Middle frontal gyrus (tissue), 1 donor: Measurements from ENCODE around the gene ACTG1.

ENCODE experiments used
- DNase-seq: peaks from one replicate; pipeline ENCODE4 v3.0.0-alpha.2; 2015; ENCODE audit warnings: low spot score; ENCODE audit errors: extremely low spot score

ACTG1 gene

DNA sequence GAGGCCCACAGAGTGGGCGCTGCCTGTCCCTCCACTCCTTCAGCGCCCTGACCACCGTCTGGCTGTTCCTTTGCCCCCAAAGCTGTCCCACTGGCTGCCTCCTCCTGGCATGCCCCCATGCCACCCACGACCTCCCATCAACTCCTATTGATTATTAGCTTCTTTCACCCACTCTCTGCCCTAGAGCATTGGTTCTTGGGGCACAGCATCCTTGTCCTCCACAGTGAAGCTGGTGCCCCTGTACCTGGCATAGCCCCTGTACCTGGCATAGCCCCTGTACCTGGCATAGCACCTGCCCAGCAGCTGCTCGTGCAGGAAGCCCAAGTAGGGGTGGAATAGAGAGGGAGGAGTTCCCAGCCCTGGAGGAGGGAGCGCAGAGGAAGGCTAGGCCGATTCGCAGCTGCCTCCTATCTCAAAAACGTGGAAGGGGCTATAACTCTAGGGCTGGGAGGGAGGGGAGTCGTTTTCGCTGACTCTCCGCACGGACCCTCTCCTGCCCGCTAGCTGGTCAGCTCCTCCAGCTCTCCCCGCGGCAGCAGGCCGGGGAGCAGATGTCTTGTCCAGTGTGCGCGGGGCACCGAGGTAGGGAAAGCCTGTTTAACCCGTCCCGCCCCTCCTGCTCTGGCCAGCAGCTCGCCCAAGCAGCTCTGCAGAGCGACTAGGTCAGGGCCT is 5.7 kb upstream of the ACTG1 start:
- no peak for DNase-seq

DNA sequence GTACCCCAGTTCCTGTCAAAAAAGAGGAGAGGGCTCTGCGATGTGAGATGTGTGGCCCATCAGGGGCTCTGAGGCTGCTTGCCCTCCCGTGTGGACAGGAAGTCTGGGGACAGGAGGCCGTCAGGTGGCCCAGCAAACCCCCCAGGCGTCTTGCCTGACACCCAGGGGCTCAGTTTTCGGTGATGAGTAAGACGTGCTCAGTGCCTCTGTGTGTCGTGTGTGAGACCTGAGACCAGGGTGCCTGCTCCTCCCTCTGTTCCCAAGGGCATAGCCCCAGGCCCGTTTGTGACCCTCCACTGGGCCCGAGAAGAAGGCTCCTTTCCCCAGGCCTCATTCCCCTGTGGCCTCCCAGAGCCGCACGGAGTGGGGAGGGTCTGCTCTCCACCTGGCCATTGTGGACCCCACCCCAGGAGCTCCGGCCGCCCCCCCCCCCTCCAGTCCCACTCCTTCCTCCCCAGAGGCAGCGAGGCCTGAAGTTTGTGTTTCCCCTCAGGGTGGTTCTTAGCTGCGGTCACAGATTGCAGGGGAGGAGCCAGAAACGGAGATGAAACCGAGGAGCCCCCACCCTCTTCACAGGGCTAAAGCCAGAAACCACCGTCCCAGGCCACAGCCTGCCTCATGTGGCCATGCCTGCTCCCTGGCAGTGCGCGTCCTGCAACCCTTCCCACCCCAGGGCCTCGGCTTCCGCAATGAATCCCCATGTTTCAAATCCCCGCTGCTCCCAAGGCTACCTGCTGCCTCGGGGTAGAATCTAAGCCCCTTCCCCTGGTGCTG is 4.9 kb upstream of the ACTG1 start:
- DNase-seq: no peak

DNA sequence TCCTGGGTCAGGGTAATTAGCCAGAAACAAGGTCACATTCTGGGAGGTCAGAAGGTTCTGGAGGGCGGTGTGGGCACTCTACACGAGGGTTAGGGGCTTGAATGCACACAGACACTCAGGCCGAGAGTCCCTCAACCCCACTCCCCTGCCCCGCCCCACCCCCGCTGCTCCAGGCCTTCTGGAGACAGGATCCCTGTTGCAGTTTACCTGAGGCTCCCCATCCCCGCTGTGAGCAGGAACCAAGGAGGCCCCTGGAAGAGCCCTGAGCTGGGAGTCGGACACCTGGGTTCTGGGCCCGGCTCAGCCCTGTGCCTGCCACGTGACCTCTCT is 4.4 kb upstream of the ACTG1 start:
- DNase-seq: no peak

DNA sequence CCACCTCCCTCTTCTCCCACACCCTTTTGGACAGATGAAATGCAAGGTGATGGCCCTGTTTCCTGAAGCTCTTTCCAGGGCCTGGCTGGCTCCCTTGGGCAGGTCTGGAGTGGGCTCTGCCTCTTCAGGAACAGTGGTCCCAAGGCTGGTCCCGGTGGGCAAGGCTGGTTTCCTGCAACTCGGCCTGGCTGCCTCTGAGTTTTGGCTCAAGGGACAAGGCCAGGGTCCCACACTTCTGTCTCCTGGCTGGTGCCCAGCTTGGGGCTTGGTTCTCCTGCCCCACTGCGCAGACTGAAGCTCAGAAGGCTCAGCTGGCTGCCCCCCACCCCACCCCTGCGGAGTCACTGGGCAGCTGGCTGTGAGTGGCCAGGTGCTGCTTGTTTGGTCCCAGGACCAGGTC is 3.8 kb upstream of the ACTG1 start:
- DNase-seq: no peak

DNA sequence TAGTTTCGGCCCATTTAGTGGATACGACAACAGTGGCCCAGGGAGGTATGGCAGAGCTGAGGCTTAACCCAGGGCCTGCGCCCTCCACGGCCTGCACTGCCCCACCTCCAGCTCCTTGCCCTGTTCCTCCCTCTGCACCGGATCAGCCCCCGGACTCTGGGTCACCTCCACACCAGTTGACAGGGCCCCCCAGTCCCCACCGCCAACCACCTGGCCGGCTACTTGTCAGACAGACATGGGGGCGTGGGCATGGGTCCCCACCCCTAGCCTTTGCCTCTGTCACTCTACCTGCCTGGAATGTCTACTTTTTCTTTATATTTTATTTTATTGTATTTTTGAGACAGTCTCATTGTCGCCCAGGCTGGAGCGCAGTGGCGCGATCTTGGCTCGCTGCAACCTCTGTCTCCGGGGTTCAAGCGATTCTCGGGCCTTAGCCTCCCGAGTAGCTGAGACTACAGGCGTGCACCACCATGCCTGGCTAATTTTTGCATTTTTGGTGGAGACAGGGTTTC is 3.0 kb upstream of the ACTG1 start:
- DNase-seq: no peak

DNA sequence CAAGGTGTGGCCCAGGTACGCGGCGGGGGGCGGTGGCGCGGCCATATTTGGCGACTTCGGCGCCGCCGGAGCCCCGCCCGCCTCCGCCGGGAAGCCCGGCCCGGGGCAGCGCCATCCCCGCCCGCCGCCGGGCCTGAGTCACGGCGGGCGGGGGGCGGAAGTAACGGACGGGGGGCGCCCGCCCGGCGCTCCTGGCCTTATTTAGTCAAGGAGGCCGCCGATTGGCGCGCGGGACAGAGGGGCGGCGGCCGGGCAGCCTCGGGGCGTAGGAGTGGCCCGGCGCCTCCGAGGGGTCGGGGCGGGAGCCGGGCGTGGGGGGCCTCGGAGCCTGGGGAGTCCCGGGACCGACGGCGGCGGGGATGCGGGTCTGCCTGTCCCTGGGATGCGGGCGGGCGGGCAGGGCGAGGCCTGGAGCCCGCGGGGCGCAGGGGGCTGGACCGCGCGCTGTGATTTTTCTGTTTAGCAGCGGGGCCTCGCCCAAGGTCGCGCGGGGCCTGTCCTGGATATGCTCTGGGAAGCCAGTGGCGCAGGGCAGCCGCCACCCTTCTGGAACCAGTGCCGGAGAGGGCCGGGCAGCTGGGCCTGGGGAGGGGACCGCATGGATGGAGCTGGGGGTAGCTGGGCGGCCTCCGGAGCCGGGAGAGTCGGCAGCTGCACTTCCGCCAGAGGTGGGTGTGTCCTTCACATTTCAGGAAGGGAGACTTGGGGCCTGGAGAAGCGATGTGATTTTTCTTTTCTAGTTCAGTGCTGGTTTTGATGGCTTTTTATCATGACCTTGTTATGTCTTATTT is 2.3 kb upstream of the ACTG1 start:
- no peak for DNase-seq

DNA sequence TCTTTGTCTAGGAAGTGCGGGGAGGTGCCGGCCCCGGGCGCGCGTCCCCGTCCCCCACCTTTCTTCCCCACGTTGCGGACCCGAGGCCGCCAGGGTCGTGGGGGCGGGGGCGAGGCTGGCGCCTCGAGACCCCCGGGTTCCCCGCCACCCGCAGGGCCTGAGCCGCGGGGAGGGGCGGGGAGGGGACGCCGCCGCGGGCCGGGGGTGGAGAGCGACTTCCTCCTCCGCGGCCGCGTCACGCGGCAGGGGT is 1.8 kb upstream of the ACTG1 start:
- DNase-seq: no peak

DNA sequence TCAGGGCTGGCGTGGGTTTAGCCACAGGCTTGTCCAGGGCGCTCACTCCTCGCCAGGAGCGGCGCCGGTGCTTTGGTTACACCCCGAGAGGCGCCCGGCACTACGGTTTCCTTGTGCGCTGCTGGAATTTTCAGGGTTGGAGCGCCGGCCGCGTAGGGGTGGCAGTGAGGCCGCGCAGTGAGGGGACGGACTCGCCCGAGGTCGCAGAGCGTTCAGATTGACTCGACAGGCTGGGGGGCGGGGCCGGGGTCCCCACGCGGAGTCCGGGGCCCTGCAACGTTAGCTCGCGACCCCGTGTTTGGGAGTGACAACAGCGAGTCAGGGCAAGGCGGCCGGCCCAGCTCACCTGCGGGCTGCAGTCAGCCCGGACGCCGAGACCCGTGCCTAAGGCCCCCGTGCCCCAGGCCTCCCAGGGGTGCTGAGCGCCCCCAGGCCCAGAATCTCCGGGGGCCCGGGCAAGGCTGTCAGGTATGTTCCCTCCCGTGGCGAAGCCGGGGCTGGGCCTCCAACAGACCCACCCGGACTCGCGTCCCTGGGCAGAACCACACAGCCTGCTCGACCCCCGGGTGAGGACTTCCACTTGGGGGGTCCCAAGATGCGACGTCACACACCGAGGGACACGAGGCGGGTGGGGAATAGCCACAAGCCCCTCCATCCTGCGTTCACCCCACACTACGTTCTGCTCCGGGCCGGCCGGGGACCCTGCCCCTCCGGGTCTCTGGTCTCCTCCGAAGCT is 1.3 kb upstream of the ACTG1 start:
- no peak for DNase-seq

DNA sequence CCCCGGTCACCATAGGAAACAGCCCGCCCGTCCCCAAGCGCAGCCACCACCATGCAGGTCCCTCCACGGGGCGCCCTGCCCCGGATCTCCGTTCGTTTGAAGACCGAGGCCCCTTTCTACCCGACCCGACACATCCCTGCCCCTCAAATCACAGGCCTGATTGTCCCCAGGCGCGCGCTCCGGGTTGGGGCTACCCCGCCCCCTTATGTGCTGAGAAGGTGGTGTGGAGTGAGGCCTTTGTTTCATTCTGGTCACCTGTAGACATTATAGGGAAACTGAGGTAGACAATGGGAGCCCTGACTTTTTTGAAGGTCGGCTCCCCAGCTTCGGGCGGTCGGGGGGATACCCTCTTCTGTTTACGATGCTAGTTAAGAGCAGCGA is 763 bp upstream of the ACTG1 start:
- DNase-seq: peak; percentile 23

DNA sequence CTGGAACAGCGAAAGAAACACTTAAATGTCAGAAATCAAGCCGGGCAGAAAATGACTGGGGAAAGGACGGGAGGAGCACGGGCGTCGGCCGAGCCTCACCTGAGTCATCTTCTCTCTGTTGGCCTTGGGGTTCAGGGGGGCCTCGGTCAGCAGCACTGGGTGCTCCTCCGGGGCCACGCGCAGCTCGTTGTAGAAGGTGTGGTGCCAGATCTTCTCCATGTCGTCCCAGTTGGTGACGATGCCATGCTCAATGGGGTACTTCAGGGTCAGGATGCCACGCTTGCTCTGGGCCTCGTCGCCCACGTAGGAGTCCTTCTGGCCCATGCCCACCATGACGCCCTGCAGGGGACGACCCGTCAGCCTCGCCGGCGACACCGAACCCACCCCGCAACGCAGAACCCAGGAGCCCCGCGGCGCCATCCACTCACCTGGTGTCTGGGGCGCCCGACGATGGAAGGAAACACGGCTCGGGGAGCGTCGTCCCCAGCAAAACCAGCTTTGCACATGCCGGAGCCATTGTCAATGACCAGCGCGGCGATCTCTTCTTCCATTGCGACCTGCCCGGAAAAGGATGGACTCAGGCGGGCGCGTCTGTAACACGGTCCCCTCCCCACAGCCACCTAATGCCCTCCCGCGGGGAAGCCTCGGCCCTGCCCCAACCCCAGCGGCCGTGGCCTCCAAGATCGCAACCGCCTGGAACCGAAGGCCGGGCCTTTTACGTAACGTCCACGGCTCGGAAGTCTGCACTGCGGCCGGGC is 616 bp downstream of the ACTG1 start:
- DNase-seq: no peak

DNA sequence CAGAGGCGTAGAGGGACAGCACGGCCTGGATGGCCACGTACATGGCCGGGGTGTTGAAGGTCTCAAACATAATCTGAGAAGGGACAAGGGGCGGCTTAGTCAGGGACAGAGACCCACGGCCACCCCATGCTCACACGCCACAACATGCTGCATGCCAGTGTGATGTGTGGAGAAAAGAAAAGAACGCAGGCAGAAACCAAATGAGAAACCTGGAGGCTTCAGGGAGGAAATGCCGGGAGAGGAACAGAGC is 1.1 kb downstream of the ACTG1 start:
- DNase-seq: no peak

DNA sequence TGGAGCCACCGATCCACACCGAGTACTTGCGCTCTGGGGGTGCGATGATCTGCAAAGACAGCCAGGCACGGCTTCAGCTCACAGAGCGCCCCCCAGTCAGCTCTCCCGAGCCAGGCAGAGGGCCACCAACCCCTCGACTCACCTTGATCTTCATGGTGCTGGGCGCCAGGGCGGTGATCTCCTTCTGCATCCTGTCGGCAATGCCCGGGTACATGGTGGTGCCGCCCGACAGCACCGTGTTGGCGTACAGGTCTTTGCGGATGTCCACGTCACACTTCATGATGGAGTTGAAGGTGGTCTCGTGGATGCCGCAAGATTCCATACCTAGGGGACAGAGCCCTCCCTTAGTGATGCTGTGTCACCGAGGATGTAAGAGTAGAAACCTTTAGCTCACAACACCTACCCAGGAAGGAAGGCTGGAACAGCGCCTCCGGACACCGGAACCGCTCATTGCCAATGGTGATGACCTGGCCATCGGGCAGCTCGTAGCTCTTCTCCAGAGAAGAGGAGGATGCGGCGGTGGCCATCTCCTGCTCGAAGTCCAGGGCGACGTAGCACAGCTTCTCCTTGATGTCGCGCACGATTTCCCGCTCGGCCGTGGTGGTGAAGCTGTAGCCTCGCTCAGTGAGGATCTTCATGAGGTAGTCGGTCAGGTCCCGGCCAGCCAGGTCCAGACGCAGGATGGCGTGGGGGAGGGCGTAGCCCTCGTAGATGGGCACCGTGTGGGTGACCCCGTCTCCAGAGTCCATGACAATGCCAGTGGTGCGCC is 1.6 kb downstream of the ACTG1 start:
- DNase-seq: no peak

DNA sequence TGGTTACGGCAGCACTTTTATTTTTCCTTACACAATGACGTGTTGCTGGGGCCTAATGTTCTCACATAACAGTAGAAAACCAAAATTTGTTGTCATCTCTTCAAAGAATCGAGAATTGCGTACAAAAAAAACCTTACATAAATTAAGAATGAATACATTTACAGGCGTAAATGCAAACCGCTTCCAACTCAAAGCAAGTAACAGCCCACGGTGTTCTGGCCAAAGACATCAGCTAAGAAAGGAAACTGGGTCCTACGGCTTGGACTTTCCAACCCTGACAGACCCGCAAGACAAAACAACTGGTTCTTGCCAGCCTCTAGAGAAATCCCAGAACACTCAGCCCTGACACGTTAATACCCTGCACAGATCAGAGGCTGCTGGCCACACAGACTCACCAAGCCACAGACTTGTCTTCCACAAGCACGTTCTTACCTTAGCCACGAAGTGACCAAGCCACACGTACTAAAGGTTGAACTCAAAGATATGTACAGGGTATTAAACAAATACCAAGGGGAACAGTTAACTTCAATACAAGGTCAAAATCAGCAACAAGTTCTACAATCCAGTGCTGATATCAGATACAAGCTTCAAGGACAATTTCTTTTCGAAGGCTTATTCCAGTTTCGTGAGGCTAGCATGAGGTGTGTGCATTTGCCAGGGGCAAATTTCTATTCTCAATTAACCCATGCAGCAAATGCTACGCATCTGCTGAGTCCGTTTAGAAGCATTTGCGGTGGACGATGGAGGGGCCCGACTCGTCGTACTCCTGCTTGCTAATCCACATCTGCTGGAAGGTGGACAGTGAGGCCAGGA is 2.4 kb downstream of the ACTG1 start:
- no peak for DNase-seq

DNA sequence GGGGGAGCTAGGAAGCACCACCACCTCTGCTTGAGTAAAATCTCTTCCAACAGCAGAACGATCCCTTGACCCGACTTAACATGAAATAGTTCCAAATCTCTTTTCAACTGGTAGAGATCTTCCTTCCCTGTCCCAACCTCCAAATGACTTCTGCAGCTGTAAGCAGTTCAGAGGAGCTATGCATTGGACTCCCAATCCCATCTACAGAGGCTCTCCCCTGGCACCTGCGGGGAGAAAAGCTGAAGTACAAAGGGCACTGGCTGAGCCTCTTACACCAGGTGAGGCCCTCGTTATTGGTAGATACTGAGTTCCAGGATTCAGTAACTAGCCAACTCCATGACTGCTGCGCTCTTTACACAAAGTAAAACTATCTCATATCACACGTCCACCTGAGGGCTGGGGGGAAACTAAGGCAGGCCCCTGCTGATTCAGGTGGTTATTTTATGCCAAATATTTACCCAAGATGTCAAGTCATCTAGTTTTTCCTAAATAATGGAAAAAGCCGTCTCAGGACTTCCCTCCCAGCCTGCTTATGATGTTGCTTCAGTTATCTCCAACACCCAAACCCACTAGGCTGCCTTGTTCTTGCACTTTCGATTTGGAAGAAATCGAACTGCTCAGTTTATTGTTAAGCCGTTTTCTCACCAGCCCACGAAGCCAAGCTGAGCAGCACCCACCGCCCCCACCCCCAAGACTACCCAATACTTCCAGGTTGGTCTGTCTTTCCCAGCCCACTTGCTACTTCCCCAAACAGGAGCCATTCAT is 3.2 kb downstream of the ACTG1 start:
- no peak for DNase-seq

DNA sequence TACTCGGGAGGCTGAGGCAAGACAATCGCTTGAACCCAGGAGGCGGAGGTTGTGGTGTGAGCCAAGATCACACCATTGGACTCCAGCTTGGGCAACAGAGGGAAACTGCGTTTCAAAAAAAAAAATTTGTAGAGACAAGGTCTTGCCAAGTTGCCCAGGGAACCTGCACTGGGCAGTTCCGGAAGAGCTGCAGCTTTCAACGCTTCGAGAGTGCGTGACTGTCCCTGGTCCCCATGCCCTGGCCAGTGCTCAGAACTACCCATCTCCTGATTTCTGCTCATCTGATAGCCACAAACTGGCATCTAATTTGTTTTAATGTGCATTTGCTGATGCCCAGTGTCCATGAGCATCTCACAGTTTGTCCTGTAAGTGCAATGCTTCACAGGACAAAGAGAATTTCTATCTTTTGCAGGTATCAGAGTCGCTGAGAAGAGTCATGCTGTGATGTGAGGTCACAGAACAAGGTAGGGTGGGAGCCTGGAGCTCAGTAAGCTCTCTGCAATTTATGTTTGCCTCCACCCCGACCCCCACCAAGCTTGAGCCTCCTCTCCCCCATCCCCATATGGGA is 3.9 kb downstream of the ACTG1 start:
- DNase-seq: no peak

DNA sequence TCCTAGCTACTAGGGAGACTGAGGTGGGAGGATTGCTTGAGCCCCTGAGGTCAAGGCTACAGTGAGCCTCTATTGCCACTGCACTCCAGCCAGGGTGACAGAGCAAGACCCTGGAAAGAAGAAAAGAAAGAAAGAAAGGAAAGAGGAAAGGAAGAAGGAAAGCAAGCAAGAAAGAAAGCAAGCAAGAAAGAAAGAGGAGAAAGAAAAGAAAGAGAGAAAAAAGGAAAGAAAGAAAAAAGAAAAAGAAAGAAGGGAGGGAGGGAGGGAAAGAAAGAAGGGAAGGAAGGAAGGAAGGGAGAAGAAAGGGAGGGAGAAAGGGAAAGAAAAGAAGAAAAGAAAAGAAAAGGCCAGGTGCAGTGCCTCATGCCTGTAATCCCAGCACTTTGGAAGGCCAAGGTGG is 9.0 kb downstream of the ACTG1 start:
- no peak for DNase-seq

DNA sequence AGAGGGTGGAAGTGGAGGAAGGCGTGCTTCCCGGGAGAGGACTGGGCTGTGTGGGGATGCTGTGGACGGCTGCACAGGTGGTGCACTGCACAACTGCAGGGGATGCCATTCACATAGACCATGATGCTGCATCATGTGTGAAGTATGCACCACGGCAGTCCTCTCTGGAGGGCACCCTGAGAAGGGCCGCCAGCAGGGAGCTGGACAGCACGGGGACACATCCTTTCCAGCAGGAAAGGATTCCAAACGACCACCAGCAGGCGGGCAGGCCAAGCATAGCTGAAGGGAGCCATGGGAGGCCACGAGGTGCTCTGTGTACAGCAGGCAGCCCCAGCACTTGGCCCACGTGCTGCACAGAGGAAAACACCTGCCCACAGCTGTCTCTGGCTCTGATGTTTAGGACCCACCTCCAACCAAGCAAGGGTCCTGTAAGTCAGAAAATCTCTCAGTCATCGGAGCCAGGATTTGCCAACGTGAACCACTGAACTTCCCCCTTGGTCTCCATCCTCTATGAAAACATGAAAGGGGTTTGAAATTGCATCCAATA is 10.1 kb downstream of the ACTG1 start:
- no peak for DNase-seq

DNA sequence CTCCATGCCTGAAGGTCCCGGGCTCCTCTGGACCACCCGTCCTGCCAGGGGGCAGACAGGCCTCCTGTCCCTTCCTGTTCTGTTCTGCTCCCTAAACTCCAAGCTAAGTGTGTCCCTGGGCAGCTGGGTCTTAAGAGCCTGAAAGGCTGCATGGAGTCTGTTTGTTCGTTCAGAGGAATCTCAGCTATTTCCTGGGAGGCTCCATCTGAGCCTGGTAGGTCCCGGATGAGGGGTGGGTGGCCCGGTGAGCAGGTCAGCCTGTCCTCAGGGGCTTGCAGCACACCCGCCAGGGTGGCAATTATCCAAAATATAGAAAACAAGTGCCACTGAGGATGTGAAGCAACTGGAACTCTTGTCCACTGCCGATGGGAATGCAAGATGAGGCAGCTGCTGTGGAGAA is 12.6 kb downstream of the ACTG1 start:
- no peak for DNase-seq

DNA sequence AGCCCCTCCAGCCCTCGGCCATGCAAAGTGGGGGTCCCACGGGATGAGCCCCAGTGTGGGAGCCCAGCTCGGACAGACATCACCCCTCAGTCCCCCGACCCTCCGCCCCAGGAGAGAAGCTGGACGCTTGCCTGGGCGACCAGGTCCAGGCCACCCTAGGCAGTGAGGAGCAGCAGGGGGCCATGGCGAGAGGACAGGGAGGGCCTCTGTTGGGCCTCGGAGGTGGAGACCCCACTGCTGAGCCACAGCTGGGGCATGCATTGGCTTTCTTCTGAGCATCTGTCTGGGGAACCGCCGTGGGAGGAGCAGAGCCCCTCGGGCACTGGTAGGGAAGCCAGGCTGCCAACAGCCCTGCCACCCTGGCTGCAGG is 13.0 kb downstream of the ACTG1 start:
- DNase-seq: no peak
